Endodermal cell (in vitro differentiated cells): ENCODE results near the gene CELF2. TPM values are rescaled to one million over a fixed set of nuclear protein-coding genes. Genes with fewer than 3 reads are reported as not detected.

Experiments used
- DNase-seq: peaks from one replicate; pipeline ENCODE4 v3.0.0-alpha.2; 2017
- H3K27ac ChIP-seq: 2 replicates; pipeline ENCODE4 v1.5.1; 2013; ENCODE audit warnings: mild to moderate bottlenecking, low read depth, low read length, moderate library complexity
- H3K27me3 ChIP-seq: 2 replicates; pipeline ENCODE4 v1.6.1; 2013; ENCODE audit warnings: mild to moderate bottlenecking, low read length, moderate library complexity; ENCODE audit not compliant: insufficient read depth, control insufficient read depth, poor library complexity, severe bottlenecking
- H3K36me3 ChIP-seq: 2 replicates; pipeline ENCODE4 v1.7.0; 2013; ENCODE audit warnings: mild to moderate bottlenecking, low read length, moderate library complexity; ENCODE audit not compliant: control insufficient read depth, insufficient read depth
- H3K4me1 ChIP-seq: one replicate; pipeline ENCODE4 v1.7.0; 2013; ENCODE audit warnings: low read length; ENCODE audit not compliant: control insufficient read depth, insufficient read depth
- H3K4me3 ChIP-seq: 2 replicates; pipeline ENCODE4 v1.5.1; 2013; ENCODE audit warnings: mild to moderate bottlenecking, low read length, moderate library complexity
- H3K9ac ChIP-seq: 2 replicates; pipeline ENCODE4 v1.6.1; 2013; ENCODE audit warnings: mild to moderate bottlenecking, low read length, moderate library complexity; ENCODE audit not compliant: poor library complexity, severe bottlenecking; ENCODE audit errors: extremely low read depth
- H3K9me3 ChIP-seq: 2 replicates; pipeline ENCODE4 v1.6.1; 2013; ENCODE audit warnings: mild to moderate bottlenecking, low read length, moderate library complexity; ENCODE audit not compliant: control insufficient read depth
- H3K27ac Mint-ChIP-seq: 2 replicates; pipeline ENCODE4 v1.8.0; 2020; ENCODE audit warnings: mixed read lengths
- H3K27me3 Mint-ChIP-seq: 2 replicates; pipeline ENCODE4 v1.8.0; 2021; ENCODE audit warnings: mild to moderate bottlenecking, mixed read lengths; ENCODE audit not compliant: insufficient read depth
- H3K36me3 Mint-ChIP-seq: 2 replicates; pipeline ENCODE4 v1.8.0; 2020; ENCODE audit warnings: low read depth, mixed read lengths
- H3K4me1 Mint-ChIP-seq: 2 replicates; pipeline ENCODE4 v1.8.0; 2020; ENCODE audit warnings: mixed read lengths
- H3K4me3 Mint-ChIP-seq: 2 replicates; pipeline ENCODE4 v1.8.0; 2020; ENCODE audit warnings: mild to moderate bottlenecking, moderate library complexity, mixed read lengths
- H3K9me3 Mint-ChIP-seq: 2 replicates; pipeline ENCODE4 v1.8.0; 2020; ENCODE audit warnings: mild to moderate bottlenecking, mixed read lengths
- WGBS, 2 experiments: methylation state at CpG; one replicate each; pipeline versions ENCODE4 v1.1.5 to v1.1.7; 2013; ENCODE audit warnings: missing lambda C conversion rate in 2 of 2, mixed read lengths in 1 of 2; ENCODE audit not compliant: insufficient coverage in 1 of 2, insufficient read length in 1 of 2; 5-methylcytosine and 5-hydroxymethylcytosine counted together
- total RNA-seq, 2 donors: library from RNA; stranded (reverse); fragmentation: NEBNext Ultra II Directional in 1 of 2; extraction: Animal tissue kit (Norgen Biotek cat#: 25700) in 1 of 2; gene quantifications; 2 replicates in 1 of 2; 3 replicates in 1 of 2; pipeline ENCODE4 v1.2.1, GENCODE V29; 2021
- TF ChIP-seq, protein P1 (sequence below): fragments of 200-600 bp; sonication (generic); conservative IDR thresholded peaks from 2 replicates; pipeline ENCODE4 v1.5.0; 2021; ENCODE audit warnings: antibody characterized with exemption, mild to moderate bottlenecking

CELF2 gene
- total RNA-seq, 2 donors from 2014 or later, result 79.9 to 96.1 TPM

DNA sequence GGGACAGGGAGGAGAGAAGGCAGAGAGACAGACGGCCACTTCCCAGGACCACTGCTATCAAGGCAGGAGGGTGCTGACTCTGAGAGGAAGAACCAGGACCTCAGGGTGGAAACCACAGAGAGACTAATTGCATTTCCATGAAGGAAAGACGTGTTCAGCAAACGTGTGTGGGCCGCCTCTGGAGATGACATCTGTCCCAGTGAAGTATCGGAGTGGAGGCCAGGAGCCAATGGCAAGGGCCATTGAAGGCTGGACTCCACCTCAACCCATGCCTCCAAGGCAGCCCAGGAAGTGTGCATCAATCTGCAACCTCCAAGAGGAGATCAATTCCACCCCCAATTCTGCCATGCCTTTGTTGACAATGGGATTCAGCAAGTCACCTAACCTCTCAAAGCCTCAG lies 363.8 kb downstream of the CELF2 start:
- no peak overlapping the region for H3K4me3 Mint-ChIP-seq

DNA sequence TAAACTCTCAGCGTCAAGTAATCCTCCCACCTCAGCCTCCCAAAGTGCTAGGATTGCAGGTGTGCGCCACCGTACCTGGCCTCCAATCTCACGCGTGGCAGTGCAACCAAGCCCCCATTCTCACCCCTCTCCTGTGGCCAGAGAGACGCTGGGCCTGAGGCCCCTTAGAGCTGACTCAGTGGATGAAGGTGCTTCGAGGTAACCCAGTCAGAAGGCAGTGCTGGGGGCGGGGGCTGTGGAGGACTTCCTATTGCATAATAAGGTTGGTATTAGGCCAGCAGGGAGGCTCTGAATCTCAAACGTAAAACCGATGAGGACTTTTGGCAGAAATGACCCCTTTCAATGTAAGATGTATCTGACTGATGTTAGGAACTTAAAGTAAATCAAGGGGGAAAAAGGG lies 364.5 kb downstream of the CELF2 start:
- H3K36me3 ChIP-seq, result no peaks in the 10 kb centered on the region
- H3K4me3 ChIP-seq, result no peak overlapping the region
- peaks cover 3% of the 10 kb centered on the region for H3K4me1 ChIP-seq
- H3K27ac ChIP-seq, result no peak overlapping the region
- no peak overlapping the region for H3K9ac ChIP-seq
- Mint-ChIP-seq H3K36me3 (no peaks in the 10 kb centered on the region), H3K4me3 (no peak overlapping the region), H3K4me1 (peaks cover 22% of the 10 kb centered on the region), H3K9me3 (peaks cover 24% of the 10 kb centered on the region), H3K27me3 (peaks cover 12% of the 10 kb centered on the region), H3K27ac (no peak overlapping the region)
- DNase-seq, result no peak
- TF ChIP-seq, protein P1, sequence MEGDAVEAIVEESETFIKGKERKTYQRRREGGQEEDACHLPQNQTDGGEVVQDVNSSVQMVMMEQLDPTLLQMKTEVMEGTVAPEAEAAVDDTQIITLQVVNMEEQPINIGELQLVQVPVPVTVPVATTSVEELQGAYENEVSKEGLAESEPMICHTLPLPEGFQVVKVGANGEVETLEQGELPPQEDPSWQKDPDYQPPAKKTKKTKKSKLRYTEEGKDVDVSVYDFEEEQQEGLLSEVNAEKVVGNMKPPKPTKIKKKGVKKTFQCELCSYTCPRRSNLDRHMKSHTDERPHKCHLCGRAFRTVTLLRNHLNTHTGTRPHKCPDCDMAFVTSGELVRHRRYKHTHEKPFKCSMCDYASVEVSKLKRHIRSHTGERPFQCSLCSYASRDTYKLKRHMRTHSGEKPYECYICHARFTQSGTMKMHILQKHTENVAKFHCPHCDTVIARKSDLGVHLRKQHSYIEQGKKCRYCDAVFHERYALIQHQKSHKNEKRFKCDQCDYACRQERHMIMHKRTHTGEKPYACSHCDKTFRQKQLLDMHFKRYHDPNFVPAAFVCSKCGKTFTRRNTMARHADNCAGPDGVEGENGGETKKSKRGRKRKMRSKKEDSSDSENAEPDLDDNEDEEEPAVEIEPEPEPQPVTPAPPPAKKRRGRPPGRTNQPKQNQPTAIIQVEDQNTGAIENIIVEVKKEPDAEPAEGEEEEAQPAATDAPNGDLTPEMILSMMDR, result no peak
- WGBS, 2 experiments, result 90 to 95% methylated on average over 4 to 10 of the region's 10 CpGs
- no peaks in the 10 kb centered on the region for H3K9me3 ChIP-seq
- no peaks in the 10 kb centered on the region for H3K27me3 ChIP-seq

More for the DNA sequence above, 363.8 kb downstream of the CELF2 start:
- no peaks in the 10 kb centered on the region for H3K27me3 ChIP-seq
- H3K4me1 Mint-ChIP-seq, result peaks cover 17% of the 10 kb centered on the region
- H3K27ac Mint-ChIP-seq, result no peak overlapping the region
- no peaks in the 10 kb centered on the region for H3K36me3 Mint-ChIP-seq
- no peaks in the 10 kb centered on the region for H3K9me3 ChIP-seq
- no peak overlapping the region for H3K27ac ChIP-seq
- no peak for DNase-seq
- H3K9ac ChIP-seq, result no peak overlapping the region
- H3K36me3 ChIP-seq, result no peaks in the 10 kb centered on the region
- H3K27me3 Mint-ChIP-seq, result peaks cover 12% of the 10 kb centered on the region
- TF ChIP-seq, protein P1, result no peak
- peaks cover 24% of the 10 kb centered on the region for H3K9me3 Mint-ChIP-seq
- H3K4me3 ChIP-seq, result no peak overlapping the region
- WGBS, 2 experiments, result 82 to 84% methylated on average over 5 of the region's 5 CpGs
- peaks cover 3% of the 10 kb centered on the region for H3K4me1 ChIP-seq

DNA sequence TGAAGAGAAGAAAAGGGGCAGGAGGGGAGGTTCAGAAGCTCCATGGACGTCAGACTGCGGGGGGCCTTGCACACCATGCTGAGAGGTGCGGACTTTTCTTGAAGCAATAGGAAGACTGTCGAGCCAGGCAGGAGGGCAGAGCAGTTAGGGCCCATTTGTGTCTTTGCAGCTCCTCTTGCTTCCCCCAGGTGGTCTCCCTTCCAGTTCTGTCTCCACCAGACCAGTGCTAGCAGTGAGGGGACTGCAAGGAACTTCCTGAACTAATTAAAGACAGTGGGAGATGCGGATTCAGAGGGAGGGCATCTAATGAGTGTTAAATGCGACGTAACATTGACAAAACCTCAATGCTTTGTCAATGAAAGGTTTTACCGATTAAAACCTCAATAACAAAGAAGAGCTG lies 368.4 kb downstream of the CELF2 start:
- Histone ChIP-seq H3K27me3 (no peaks in the 10 kb centered on the region), H3K27ac (no peak overlapping the region), H3K4me3 (no peak overlapping the region), H3K4me1 (peaks cover 3% of the 10 kb centered on the region), H3K36me3 (no peaks in the 10 kb centered on the region), H3K9me3 (no peaks in the 10 kb centered on the region), H3K9ac (no peak overlapping the region)
- DNase-seq, result peak; percentile 65
- Mint-ChIP-seq H3K27ac (peak overlapping the region; percentile 3), H3K9me3 (peaks cover 15% of the 10 kb centered on the region), H3K4me3 (no peak overlapping the region), H3K27me3 (peaks cover 8% of the 10 kb centered on the region), H3K4me1 (peaks cover 22% of the 10 kb centered on the region), H3K36me3 (no peaks in the 10 kb centered on the region)
- TF ChIP-seq, protein P1, result peak; percentile 20
- 64 to 70% methylated on average over 7 to 8 of the region's 8 CpGs for WGBS, 2 experiments
